OCI-LY7 (cell line): ENCODE data around the gene EXTL2. TPM values are rescaled to one million over a fixed set of nuclear protein-coding genes. Genes with fewer than 3 reads are reported as not detected.
"Not testable (repeated sequence)": the region's sequence is repeated elsewhere in the genome, so short reads cannot be mapped to it uniquely, and the experiment has no call there.

Experiments used
- BruUV-seq: library from RNA; stranded (reverse); fragments of 400-500 nt; replicated peaks from 2 replicates; lab custom pipeline; 2021; lab: Mats Ljungman, UMichigan
- CTCF ChIA-PET: fragments of 300-600 bp; sonication (Branson Sonifier 250); formaldehyde crosslinking; loops from one replicate; lab custom pipeline; 2022; ENCODE audit warnings: antibody characterized with exemption; ENCODE audit not compliant: unreplicated experiment; lab: Charles Lee
- POLR2A ChIA-PET: fragments of 300-600 bp; sonication (Branson Sonifier 250); formaldehyde crosslinking; loops from one replicate; lab custom pipeline; 2022; ENCODE audit warnings: antibody characterized with exemption; lab: Charles Lee
- DNase-seq: peaks from one replicate; pipeline ENCODE4 v3.0.0-alpha.2; 2015; ENCODE audit warnings: low spot score
- H2AFZ ChIP-seq: fragments of 200-600 bp; sonication (generic), shearing (Covaris generic); 2 replicates; pipeline ENCODE4 v1.6.1; 2014; ENCODE audit warnings: mild to moderate bottlenecking, antibody characterized with exemption, low read length, moderate library complexity
- H3K27ac ChIP-seq: fragments of 200-600 bp; sonication (generic); 2 replicates; pipeline ENCODE4 v1.5.1; 2014; ENCODE audit warnings: mixed run types, low read depth, mild to moderate bottlenecking, moderate library complexity, low read length, inconsistent platforms; ENCODE audit not compliant: poor library complexity, severe bottlenecking
- H3K36me3 ChIP-seq: fragments of 200-600 bp; sonication (generic); 2 replicates; pipeline ENCODE4 v1.6.1; 2014; ENCODE audit warnings: mild to moderate bottlenecking, antibody characterized with exemption, low read length, moderate library complexity, mixed read lengths; ENCODE audit not compliant: insufficient read depth
- H3K4me1 ChIP-seq: fragments of 200-600 bp; sonication (generic); 2 replicates; pipeline ENCODE4 v1.5.1; 2014; ENCODE audit warnings: mild to moderate bottlenecking, low read length; ENCODE audit not compliant: insufficient read depth, poor library complexity, severe bottlenecking
- H3K4me2 ChIP-seq: fragments of 200-600 bp; sonication (generic); 2 replicates; pipeline ENCODE4 v1.6.1; 2014; ENCODE audit warnings: mild to moderate bottlenecking, low read length
- H3K4me3 ChIP-seq: fragments of 200-600 bp; sonication (generic); 2 replicates; pipeline ENCODE4 v1.5.1; 2014; ENCODE audit warnings: mild to moderate bottlenecking, low read depth, low read length; ENCODE audit not compliant: poor library complexity, severe bottlenecking
- H3K79me2 ChIP-seq: fragments of 200-600 bp; sonication (generic); 2 replicates; pipeline ENCODE4 v1.6.1; 2016; ENCODE audit warnings: low read depth, mild to moderate bottlenecking, low read length, moderate library complexity, mixed read lengths; ENCODE audit not compliant: insufficient read depth
- H3K9me2 ChIP-seq: fragments of 200-600 bp; sonication (generic); 2 replicates; pipeline ENCODE4 v1.6.1; 2016; ENCODE audit warnings: mild to moderate bottlenecking, low read length, mixed read lengths; ENCODE audit not compliant: insufficient read depth
- H3K9me3 ChIP-seq: fragments of 200-600 bp; sonication (generic); 2 replicates; pipeline ENCODE4 v1.6.1; 2014; ENCODE audit warnings: mild to moderate bottlenecking, mixed run types, low read length, mixed read lengths
- H4K20me1 ChIP-seq: fragments of 200-600 bp; sonication (generic); 2 replicates; pipeline ENCODE4 v1.6.1; 2014; ENCODE audit warnings: mild to moderate bottlenecking, antibody characterized with exemption, low read length, moderate library complexity, mixed read lengths; ENCODE audit not compliant: insufficient read depth
- CTCF ChIP-seq: fragments of 200-600 bp; sonication (generic); conservative IDR thresholded peaks from 2 replicates; pipeline ENCODE4 v1.5.1; 2014; ENCODE audit warnings: mild to moderate bottlenecking, antibody characterized with exemption, low read length, moderate library complexity, mixed read lengths
- EZH2phosphoT487 ChIP-seq: fragments of 200-600 bp; sonication (generic); IDR thresholded peaks from 2 replicates; pipeline ENCODE4 v1.6.1; 2018; ENCODE audit warnings: low read depth, borderline replicate concordance, mild to moderate bottlenecking, mixed run types, antibody characterized with exemption, low read length, moderate library complexity, mixed read lengths
- intact Hi-C: fragments of 100-400 bp; cut with micrococcal nuclease; formaldehyde crosslinking; loops from one replicate; pipeline ENCODE4 v1.10.0; 2022; ENCODE audit not compliant: unreplicated experiment
- total RNA-seq, 2 experiments: library from RNA; depleted of rRNA in 1 of 2; stranded (reverse); fragments of >200 nt in 1 of 2; shearing (Covaris generic) in 1 of 2; gene quantifications; 2 replicates each; pipeline ENCODE4 v1.2.3, GENCODE V29; 2014 to 2022

The EXTL2 gene
- total RNA-seq, 2 experiments from 2014 or later = 7.0 to 9.8 TPM

GRCh38 chr1:100889007-100889406 is 5.6 kb downstream of the EXTL2 start:
- Histone ChIP-seq H3K9me3 (peaks cover 31% of the 10 kb centered on the region; the same call in 1 of the 2 replicates), H3K4me1 (peaks cover 12% of the 10 kb centered on the region), H3K36me3 (peaks cover 26% of the 10 kb centered on the region)
- intact Hi-C loops, POLR2A ChIA-PET, DNase-seq, H2AFZ ChIP-seq, H3K79me2 ChIP-seq, H3K4me3 ChIP-seq, CTCF ChIA-PET, BruUV-seq, H3K4me2 ChIP-seq, H3K27ac ChIP-seq, H4K20me1 ChIP-seq, H3K9me2 ChIP-seq: not testable (repeated sequence)

- DNase-seq = no peak
- BruUV-seq = no TSS peak
- H3K4me1 ChIP-seq = no peaks in the 10 kb centered on the region
- no peaks in the 10 kb centered on the region for H4K20me1 ChIP-seq
- peak; percentile 30; the same call in 1 of the 2 replicates for TF ChIP-seq CTCF
- TF ChIP-seq EZH2phosphoT487 = no peak
- no peak overlapping the region for H3K4me3 ChIP-seq
- no peak overlapping the region for H2AFZ ChIP-seq
- CTCF ChIA-PET = no interaction called here
- H3K4me2 ChIP-seq = no peak overlapping the region
- H3K79me2 ChIP-seq = no peaks in the 10 kb centered on the region
- intact Hi-C loops = no loop called here
- POLR2A ChIA-PET = no interaction called here
- H3K27ac ChIP-seq = no peak overlapping the region
- peaks cover 9% of the 10 kb centered on the region for H3K36me3 ChIP-seq
- peaks cover 7% of the 10 kb centered on the region; the same call in 1 of the 2 replicates for H3K9me3 ChIP-seq
- no peaks in the 10 kb centered on the region for H3K9me2 ChIP-seq
Observed at GRCh38 chr1:100883963-100884362, 10.7 kb downstream of the EXTL2 start.

GRCh38 chr1:100882698-100883097 is 11.9 kb downstream of the EXTL2 start:
- ChIA-PET POLR2A (no interaction called here), CTCF (no interaction called here)
- Histone ChIP-seq H3K4me1 (no peaks in the 10 kb centered on the region), H3K36me3 (no peaks in the 10 kb centered on the region), H3K4me3 (no peak overlapping the region), H3K9me2 (no peaks in the 10 kb centered on the region), H3K9me3 (no peaks in the 10 kb centered on the region), H3K79me2 (no peaks in the 10 kb centered on the region), H2AFZ (no peak overlapping the region), H4K20me1 (no peaks in the 10 kb centered on the region), H3K4me2 (no peak overlapping the region), H3K27ac (no peak overlapping the region)
- intact Hi-C loops = no loop called here
- BruUV-seq = no TSS peak
- TF ChIP-seq CTCF (no peak), EZH2phosphoT487 (no peak)
- no peak for DNase-seq
